Lower leg skin (tissue), 4 donors: ENCODE results near the gene BAIAP2. TPM values are rescaled to one million over a fixed set of nuclear protein-coding genes. Genes with fewer than 3 reads are reported as not detected.

Experiments
- DNase-seq, 2 donors: peaks; one replicate each; pipeline ENCODE4 v3.0.0-alpha.2; 2019; ENCODE audit warnings: low spot score in 2 of 2
- H3K4me3 ChIP-seq: fragments of 200-600 bp; sonication (generic); 2 replicates; pipeline ENCODE4 v1.5.1; 2017; ENCODE audit warnings: mild to moderate bottlenecking, low read depth; ENCODE audit not compliant: poor library complexity, severe bottlenecking
- POLR2A ChIP-seq, 2 donors: fragments of 450-650 bp; IDR thresholded peaks; one replicate each; pipeline ENCODE4 v1.6.1; 2016 to 2017; ENCODE audit warnings: antibody characterized with exemption in 2 of 2, mild to moderate bottlenecking in 1 of 2, moderate library complexity in 1 of 2
- WGBS, 2 donors: methylation state at CpG; one replicate each; pipeline ENCODE4 v1.1.5; 2018; 5-methylcytosine and 5-hydroxymethylcytosine counted together
- intact Hi-C: fragments of 100-400 bp; cut with DNase I; formaldehyde crosslinking; loops from one replicate; pipeline ENCODE4 v1.15.0; 2023; ENCODE audit warnings: low total_unique reads
- total RNA-seq, 4 donors: library from RNA; depleted of rRNA; stranded (reverse); fragments of >200 nt; gene quantifications; one replicate each; pipeline ENCODE4 v1.1.0, GENCODE V29; 2016
- TF ChIP-seq, protein P1 (sequence below), 3 donors: fragments of 450-650 bp; IDR thresholded peaks; one replicate each; pipeline ENCODE4 v1.5.1; 2016; ENCODE audit warnings: antibody characterized with exemption in 3 of 3, mild to moderate bottlenecking in 3 of 3, moderate library complexity in 2 of 3

Gene BAIAP2
- total RNA-seq, 4 donors from 2014 or later = 190 to 308 (median 224) TPM

DNA sequence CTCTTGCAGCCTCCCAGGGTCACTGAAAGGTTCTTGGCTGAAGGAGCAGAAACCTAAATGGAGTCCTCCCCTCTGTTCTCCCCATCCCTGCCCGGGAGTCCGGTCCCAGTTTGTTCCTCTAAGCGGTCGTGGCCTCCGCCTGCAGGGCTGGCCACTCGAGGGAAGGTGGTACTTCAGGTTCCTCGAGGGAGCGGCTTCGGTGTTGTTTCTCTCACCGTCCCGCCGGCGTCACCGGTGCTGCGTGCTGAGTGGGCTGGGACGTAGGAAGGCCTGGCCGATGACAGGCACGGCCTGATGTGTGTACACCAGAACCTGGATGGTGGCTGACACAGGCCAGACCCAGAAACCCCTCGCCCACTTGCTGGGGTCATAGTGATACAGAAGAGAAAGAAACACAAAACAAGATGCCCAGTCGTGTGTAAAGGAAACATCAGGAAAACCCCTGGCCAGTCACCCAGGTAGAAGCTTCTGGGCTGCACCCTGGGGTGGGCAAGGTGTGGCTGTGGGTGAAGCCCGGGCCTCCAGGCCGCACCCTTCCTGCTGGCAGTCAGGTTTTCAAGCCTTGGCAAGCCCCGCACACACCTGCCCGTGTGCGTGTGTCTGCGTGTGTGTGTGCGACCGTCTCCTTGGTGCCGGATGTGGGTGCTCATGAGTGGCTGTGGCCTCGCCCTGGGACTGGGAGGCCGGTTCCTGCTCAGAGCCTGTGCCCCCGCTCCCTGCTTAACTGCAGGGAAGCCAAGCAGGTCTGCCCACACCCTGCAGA, 52.0 kb downstream of the BAIAP2 start:
- TF ChIP-seq, protein P1, sequence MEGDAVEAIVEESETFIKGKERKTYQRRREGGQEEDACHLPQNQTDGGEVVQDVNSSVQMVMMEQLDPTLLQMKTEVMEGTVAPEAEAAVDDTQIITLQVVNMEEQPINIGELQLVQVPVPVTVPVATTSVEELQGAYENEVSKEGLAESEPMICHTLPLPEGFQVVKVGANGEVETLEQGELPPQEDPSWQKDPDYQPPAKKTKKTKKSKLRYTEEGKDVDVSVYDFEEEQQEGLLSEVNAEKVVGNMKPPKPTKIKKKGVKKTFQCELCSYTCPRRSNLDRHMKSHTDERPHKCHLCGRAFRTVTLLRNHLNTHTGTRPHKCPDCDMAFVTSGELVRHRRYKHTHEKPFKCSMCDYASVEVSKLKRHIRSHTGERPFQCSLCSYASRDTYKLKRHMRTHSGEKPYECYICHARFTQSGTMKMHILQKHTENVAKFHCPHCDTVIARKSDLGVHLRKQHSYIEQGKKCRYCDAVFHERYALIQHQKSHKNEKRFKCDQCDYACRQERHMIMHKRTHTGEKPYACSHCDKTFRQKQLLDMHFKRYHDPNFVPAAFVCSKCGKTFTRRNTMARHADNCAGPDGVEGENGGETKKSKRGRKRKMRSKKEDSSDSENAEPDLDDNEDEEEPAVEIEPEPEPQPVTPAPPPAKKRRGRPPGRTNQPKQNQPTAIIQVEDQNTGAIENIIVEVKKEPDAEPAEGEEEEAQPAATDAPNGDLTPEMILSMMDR (IDR thresholded peaks at IDR 0.05) = no peak
- TF ChIP-seq POLR2A (IDR thresholded peaks at IDR 0.05) = no peak
- WGBS, 2 donors = 64 to 66% methylated on average over 24 to 32 of the region's 32 CpGs
- no peak overlapping the region for H3K4me3 ChIP-seq
- intact Hi-C loops = no loop called here
- peak in 1 of 2 donors; percentile 51 for DNase-seq

DNA sequence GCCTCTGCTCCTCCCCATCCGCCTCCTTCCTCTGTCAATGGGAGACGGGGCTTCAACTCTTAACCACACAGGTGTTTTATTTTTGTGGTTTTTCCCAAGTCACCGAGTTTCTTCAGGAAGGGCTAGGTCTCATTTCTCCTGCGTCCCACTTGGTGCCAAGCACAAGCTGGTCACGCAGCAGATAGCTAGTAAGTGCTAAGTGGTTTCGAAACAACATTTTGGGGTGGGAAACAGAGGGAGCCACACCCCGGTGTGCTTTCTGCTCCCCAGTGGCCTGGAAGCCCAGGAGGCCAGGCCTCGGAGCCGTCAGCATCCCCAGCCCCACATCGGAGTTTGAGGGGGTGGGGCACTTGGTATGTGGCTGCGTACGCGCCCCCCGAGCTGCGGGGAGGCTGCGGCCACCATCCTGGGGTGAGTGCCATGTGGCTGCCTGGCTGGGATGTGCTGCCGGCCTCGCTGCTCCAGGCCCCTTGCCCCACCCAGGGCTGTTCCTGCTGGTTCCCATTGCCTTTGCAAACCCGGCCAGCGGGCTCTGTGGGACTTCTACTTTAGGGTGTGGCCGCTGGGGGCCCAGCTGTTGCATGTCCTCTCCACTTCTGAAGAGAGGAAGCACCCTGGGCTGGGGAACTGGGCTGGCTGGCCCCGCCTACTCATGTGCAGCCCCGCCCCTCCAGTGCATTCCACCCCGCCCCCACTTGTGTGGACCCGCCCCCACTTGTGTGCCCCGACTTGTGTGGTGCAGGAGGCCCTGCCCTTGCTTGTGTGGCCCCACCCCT, 55.6 kb downstream of the BAIAP2 start:
- WGBS, 2 donors = 25 to 30% methylated on average over 18 to 20 of the region's 26 CpGs
- H3K4me3 ChIP-seq = no peak overlapping the region
- DNase-seq = peak; percentile 86 to 95
- intact Hi-C loops = no loop called here
- TF ChIP-seq, protein P1 (IDR thresholded peaks at IDR 0.05) = no peak
- no peak for TF ChIP-seq POLR2A (IDR thresholded peaks at IDR 0.05)

DNA sequence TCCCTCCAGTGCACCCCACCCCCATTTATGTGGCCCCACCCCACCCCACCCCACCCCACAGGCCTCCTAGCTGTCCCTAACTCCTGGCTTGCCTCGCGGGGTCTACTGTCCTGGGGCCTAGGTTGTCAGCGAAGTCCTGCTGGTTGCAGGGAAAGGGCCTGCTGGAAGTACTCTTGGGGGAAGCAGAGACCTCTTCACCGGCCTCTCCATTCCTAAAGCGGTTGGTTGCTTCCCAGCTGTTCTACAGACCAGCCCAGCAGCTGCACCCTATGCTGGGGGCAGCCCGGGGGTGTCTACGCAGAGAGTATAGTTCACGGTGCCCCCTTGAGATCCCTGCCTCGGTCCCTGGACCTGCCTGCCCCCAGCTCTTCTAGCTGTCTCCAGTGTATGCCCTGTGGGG, 56.2 kb downstream of the BAIAP2 start:
- no peak for DNase-seq
- WGBS, 2 donors = 61% methylated on average over 9 of the region's 9 CpGs
- H3K4me3 ChIP-seq = no peak overlapping the region
- intact Hi-C loops = no loop called here
- no peak for TF ChIP-seq POLR2A (IDR thresholded peaks at IDR 0.05)
- TF ChIP-seq, protein P1 (IDR thresholded peaks at IDR 0.05) = no peak

DNA sequence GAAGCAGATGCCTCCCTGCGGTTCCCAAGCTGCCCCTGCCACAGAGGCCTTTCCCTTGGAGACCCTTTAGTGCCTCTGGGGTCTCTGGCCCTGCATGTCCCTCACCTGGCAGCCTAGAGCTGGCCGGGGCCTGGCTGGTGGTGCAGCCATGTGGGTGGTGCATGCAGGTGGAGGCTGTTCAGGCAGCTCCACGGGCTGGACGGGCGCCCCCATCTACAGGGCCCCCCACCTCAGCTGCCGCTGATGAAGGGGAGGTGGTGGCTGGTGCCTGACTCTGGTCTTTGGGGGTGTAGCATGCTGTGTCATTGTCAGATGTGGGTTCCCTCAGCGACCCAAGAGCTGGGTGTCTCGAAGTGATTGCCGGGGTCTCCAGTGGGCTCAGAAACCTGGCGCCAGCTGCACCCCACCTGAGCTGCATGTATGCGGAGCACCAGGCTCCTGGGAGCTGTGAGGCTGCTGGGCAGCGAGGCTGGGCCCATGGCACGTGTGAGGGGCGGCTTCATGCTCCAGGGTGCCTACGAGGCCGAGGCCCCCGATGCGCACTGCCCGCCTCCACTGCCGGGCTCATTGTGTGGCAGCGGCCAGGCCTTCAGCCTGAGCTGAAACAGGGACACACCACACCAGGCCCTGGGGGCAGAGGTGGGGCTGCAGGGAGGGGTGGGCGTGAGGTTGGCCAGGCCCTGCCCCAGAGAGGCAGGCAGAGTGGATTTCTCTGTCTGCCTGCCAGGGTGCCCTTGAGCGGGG, 57.0 kb downstream of the BAIAP2 start:
- 76 to 77% methylated on average over 6 to 18 of the region's 23 CpGs for WGBS, 2 donors

DNA sequence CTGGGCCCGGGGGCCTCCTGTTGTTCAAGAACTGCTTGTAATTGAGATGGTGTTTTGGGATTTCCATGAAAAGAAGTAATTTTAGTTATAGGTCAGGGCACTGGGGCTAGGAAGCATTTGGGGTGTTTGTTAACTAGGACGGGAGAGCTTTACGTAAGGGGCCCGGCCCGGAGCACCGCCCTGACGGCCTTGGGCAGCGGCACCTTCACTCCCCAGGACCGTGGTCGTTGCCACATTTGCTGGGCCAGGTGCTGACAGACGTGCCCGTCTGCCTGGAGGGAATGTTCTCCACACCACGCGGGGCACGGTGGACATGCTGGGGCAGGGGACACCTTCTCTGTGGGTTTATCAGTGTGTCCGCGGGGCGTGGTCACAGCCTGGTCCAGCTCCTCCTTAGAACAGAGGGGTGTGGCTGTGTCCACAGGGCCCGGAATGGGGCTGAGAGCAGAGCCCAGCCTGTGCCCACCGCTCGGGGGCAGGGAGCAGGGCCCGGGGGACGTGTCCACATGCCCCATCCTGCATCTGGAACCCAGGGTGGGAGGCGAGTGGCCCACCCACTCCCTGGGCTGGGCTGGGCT, 57.7 kb downstream of the BAIAP2 start:
- TF ChIP-seq, protein P1 (IDR thresholded peaks at IDR 0.05) = no peak
- TF ChIP-seq POLR2A (IDR thresholded peaks at IDR 0.05) = no peak
- intact Hi-C loops = no loop called here
- no peak overlapping the region for H3K4me3 ChIP-seq
- no peak for DNase-seq
- WGBS, 2 donors = 66 to 68% methylated on average over 14 to 24 of the region's 24 CpGs

More for the DNA sequence above, 57.0 kb downstream of the BAIAP2 start:
- intact Hi-C loops = no loop called here
- DNase-seq = no peak
- H3K4me3 ChIP-seq = no peak overlapping the region
- TF ChIP-seq, protein P1 (IDR thresholded peaks at IDR 0.05) = no peak
- no peak for TF ChIP-seq POLR2A (IDR thresholded peaks at IDR 0.05)
